RWPE2 (cell line): ENCODE measurements around the gene IGF2BP1.

ENCODE experiments used
- ATAC-seq: fragments of 200-7000 bp; cut with Tn5 transposase; 3 replicates; pipeline ENCODE4 v1.9.1; 2021; ENCODE audit warnings: low read depth
- DNase-seq: peaks from one replicate; pipeline ENCODE4 v3.0.0-alpha.2; 2020; ENCODE audit warnings: low spot score
- H3K27ac ChIP-seq: fragments of 450-650 bp; 2 replicates; pipeline ENCODE4 v1.5.1; 2017; ENCODE audit warnings: mild to moderate bottlenecking; ENCODE audit not compliant: poor library complexity, severe bottlenecking
- H3K27me3 ChIP-seq: fragments of 250-450 bp; sonication (Bioruptor Pico); 2 replicates; pipeline ENCODE4 v1.5.1; 2021; ENCODE audit warnings: mild to moderate bottlenecking, moderate library complexity; ENCODE audit not compliant: insufficient read depth, poor library complexity, severe bottlenecking
- H3K36me3 ChIP-seq: fragments of 250-450 bp; sonication (Bioruptor Pico); 2 replicates; pipeline ENCODE4 v1.5.1; 2020; ENCODE audit warnings: low read depth, mild to moderate bottlenecking, moderate library complexity
- H3K4me1 ChIP-seq: fragments of 250-450 bp; sonication (Bioruptor Pico); 2 replicates; pipeline ENCODE4 v1.5.1; 2021; ENCODE audit warnings: mild to moderate bottlenecking, moderate library complexity; ENCODE audit not compliant: insufficient read depth, poor library complexity, severe bottlenecking
- H3K4me3 ChIP-seq: fragments of 250-450 bp; sonication (Bioruptor Pico); 2 replicates; pipeline ENCODE4 v1.5.1; 2021; ENCODE audit warnings: mild to moderate bottlenecking, moderate library complexity; ENCODE audit not compliant: severe bottlenecking
- H3K9me3 ChIP-seq: fragments of 250-450 bp; sonication (Bioruptor Pico); 2 replicates; pipeline ENCODE4 v1.5.1; 2021; ENCODE audit warnings: mild to moderate bottlenecking, moderate library complexity; ENCODE audit not compliant: severe bottlenecking
- CTCF ChIP-seq: fragments of 450-650 bp; IDR thresholded peaks from one replicate; pipeline ENCODE4 v1.5.1; 2017; ENCODE audit warnings: mild to moderate bottlenecking, moderate library complexity; ENCODE audit not compliant: poor library complexity, severe bottlenecking

The IGF2BP1 gene

GRCh38 chr17:49015179-49015923 is 18.2 kb downstream of the IGF2BP1 start:
- no peak for TF ChIP-seq CTCF
- Histone ChIP-seq H3K4me1 (peaks cover 12% of the 10 kb centered on the region), H3K9me3 (no peaks in the 10 kb centered on the region), H3K27me3 (peaks cover 60% of the 10 kb centered on the region), H3K36me3 (no peaks in the 10 kb centered on the region), H3K27ac (no peak overlapping the region), H3K4me3 (no peak overlapping the region)
- DNase-seq (no peak), ATAC-seq (no peak)

GRCh38 chr17:49015924-49016774 is 19.0 kb downstream of the IGF2BP1 start:
- Histone ChIP-seq H3K9me3 (no peaks in the 10 kb centered on the region), H3K4me1 (peaks cover 12% of the 10 kb centered on the region), H3K27ac (no peak overlapping the region), H3K27me3 (peaks cover 53% of the 10 kb centered on the region), H3K36me3 (no peaks in the 10 kb centered on the region), H3K4me3 (no peak overlapping the region)
- ATAC-seq, result peak; percentile 13
- TF ChIP-seq CTCF, result no peak
- DNase-seq, result no peak

GRCh38 chr17:49016775-49017463 is 19.7 kb downstream of the IGF2BP1 start:
- H3K27ac ChIP-seq, result no peak overlapping the region
- DNase-seq, result peak; percentile 88
- ATAC-seq, result peak; percentile 92
- no peaks in the 10 kb centered on the region for H3K9me3 ChIP-seq
- TF ChIP-seq CTCF, result no peak
- peaks cover 45% of the 10 kb centered on the region for H3K27me3 ChIP-seq
- H3K36me3 ChIP-seq, result no peaks in the 10 kb centered on the region
- no peak overlapping the region for H3K4me3 ChIP-seq
- H3K4me1 ChIP-seq, result peaks cover 15% of the 10 kb centered on the region

GRCh38 chr17:49018116-49018612 is 21.0 kb downstream of the IGF2BP1 start:
- no peaks in the 10 kb centered on the region for H3K9me3 ChIP-seq
- H3K4me3 ChIP-seq, result no peak overlapping the region
- no peak for ATAC-seq
- no peak overlapping the region for H3K27ac ChIP-seq
- no peaks in the 10 kb centered on the region for H3K36me3 ChIP-seq
- DNase-seq, result no peak
- peaks cover 26% of the 10 kb centered on the region for H3K4me1 ChIP-seq
- TF ChIP-seq CTCF, result no peak
- peaks cover 33% of the 10 kb centered on the region for H3K27me3 ChIP-seq
